EL (cell line): ENCODE measurements around the gene SHC3.
A peak's percentile ranks its signal among the peaks of the same experiment; 100 is the strongest.

Experiments used
- DNase-seq: peaks from one replicate; pipeline ENCODE4 v3.0.0-alpha.2; 2016

The SHC3 gene

DNA sequence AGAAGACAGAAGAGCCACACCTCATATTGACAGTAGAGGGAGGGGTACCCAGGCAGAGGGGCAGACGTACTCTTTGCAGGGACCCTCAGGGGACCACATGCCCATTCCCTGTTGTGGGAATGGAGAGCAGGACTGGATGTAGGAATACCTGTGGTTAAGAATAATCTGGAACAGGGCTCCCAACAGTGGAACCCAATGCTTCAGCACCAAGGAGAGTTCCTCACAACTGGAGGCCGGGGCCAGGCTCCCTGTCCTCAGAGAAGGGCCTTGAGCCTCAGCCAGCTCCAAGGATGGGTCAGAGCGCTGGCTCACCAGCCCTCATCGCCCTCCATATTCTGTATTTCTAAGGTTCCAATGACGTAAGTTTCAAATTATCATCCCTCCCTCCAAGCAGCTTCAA, 7.4 kb upstream of the SHC3 start:
- DNase-seq, result peak; percentile 15

DNA sequence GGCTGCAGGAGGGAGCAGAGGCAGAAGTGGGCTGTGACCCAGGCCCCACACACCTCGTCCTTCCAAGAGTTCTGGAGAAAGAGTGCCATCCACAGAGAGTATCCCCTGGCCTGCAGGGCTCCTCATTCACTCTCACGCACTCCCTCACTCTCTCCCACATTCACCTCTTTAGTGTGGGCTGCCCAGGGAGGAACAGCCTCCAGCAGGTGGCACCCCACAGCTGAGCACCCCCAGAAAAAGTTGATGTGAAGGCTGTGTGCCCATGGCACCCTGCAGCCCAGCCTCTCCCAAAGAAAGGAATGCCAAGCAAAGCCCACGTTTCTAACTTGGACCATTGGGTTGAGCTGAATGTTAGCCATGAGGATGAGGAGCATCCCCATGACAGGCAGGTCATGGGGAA, 4.5 kb upstream of the SHC3 start:
- DNase-seq, result no peak

DNA sequence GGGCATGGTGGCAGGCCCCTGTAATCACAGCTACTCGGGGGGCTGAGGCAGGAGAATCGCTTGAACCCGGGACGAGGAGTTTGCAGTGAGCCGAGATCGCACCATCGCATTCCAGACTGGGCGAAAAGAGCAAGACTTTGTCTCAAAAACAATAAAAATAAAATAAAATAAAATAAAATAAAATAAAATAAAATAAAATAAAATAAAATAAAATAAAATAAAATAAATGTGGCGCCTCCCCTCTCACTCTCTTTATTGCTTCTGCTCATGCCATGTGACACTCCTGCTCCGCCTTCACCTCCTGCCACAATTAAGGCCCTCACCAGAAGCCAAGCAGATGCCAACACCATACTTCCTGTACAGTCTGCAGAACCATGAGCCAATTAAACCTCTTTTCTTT, 3.8 kb upstream of the SHC3 start:
- no peak for DNase-seq

DNA sequence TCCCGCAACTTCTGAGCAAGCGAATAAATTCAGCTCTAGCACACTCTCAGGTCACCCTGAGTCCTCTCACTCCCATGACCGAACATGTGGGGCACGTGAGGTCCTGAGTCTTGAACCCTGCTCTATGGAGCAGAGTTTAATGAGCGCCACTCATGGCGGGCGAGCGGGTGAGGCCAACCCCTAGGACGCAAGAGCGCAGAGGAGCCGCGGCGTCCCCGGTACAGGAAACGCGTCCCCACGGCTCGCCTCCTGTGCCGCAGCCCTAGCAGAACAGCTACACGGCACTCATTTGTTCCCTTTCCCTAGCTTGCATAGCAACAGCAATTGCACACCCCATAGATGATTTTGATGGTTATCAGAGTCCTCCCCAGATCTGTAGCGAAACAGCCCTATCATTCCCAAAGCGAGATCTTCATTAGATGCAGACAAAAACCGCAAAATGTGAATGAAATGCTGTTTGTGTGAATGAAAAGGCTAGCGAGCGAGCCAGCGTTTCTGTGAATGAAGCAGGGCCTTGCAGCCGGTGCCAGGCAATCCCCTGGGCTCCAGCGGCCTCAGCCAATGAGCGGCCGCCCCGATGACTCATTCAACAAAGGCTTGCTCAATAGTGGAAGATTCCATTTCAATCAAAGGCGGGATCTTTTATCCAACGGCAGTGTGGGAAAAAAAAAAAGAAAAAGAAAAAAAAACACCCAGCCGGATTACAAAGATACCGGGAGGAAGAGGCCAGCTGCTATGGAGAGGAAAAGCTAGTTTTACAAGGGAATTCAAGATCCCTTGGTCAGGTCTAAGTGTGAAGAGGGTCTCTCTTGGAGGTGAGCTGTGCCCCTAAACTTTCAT, 1.5 kb upstream of the SHC3 start:
- peak; percentile 95 for DNase-seq

- DNase-seq, result peak; percentile 18
These were observed 899 bp upstream of the SHC3 start for GRCh38 chr9:89179540-89179894.

DNA sequence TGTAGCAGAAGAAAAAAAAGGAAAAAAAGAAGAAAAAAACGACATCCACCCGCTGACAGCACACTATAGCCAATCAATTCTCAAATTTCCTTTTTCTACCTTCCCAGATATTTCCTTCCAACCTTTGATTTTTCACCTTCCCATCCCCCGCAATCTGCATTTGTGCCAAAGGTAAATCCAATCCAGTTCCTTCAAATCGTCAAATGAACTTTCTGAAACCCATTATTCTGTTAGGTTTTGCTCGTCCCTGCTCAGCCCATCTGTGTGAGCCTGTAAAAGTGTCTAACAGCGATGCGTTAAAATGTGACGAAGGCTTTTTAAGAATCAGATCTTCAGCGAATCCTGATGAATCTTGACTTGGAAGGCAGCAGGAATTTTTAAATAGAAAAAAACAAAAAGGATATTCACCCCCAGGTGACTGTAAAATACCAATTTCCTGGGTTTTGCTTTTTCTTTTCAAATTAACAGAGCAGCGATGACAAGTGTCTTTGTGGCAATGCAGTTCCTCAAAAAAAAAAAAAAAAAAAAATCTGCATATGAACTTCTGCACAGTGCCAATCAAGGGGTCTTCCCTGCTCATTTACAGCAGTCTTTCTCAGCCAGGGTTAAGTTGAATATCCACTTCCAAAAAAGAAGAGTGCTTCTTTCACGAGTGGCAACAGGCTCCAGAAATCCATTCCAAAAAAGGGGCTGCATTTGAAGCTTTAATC, 367 bp upstream of the SHC3 start:
- no peak for DNase-seq

GRCh38 chr9:89177012-89177943, 1.3 kb downstream of the SHC3 start:
- no peak for DNase-seq

- DNase-seq, result no peak
These were observed 2.8 kb downstream of the SHC3 start for GRCh38 chr9:89175828-89176261.

DNA sequence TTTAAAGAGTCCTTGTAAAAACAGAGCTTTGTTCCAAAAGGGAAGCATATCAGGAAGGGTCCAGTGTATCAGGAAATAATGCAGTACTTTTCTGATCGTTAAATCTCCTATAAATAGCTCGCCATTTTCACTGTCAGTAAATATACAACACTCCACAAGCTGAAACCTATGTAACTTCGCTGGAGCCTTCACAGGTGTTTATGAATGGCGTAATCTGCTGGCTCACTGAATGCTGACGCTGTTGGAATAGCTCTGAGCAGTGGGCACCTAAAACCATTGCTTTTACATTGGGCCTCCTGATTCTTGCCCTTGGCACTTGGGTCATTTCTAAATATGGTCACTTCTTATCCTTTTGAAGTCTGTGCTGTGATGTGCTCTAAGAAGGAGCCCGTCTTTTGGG, 4.3 kb downstream of the SHC3 start:
- DNase-seq, result no peak

GRCh38 chr9:89173072-89173471, 5.5 kb downstream of the SHC3 start:
- no peak for DNase-seq

DNA sequence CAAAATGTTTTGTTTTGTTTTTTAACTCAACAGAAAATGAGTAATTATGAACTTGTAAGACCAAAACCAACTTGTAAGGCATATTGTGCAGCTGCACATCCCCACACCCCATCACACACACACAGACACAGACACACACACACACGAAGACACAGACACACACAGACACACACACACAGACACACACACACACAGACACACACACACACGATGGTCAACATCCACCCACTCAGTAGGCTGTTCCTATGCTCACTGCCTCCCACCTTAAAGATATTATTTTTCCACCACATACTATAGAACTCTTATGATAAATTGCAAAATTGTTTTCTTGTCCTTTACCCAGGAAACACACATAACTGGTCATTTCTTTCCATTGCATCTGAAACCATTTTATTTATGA, 6.2 kb downstream of the SHC3 start:
- no peak for DNase-seq

DNA sequence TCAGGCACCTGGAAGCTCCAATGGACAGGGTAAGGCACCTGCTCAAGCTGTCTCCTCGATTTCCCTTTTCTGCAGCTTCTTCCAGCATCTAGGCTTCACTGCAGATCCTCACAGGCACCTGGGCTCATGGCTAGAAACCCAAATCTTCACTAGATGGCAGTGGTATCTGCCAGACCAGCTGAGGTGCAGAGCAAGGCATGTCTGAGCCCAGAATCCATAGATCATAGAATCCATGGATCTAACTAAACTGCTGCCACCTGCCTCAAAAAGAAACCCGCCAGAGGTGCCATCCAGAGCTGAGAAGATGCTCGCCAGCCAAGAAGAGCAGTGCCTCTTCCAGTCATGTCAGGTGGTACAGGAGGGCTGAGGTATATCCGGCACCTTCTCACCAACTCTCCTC, 6.9 kb downstream of the SHC3 start:
- DNase-seq, result no peak

DNA sequence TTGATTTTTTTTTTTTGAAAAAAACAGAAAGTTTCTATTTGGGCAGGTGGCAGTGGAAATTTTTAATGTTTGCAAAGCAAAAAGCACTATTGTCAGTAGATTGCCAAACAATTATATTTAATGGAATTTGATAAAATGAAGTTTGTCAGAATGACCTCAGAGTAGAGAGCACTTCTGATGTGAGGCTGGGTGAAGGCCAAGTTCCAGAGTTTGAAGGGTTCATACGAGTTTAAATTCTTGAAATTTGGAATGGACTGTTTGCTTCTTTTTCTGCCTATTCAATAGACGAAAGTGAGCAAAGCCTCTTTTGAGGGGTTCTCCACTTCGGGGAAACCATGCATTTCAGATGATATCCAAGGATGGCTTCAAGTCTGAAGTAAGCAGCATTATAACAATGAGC, 7.4 kb downstream of the SHC3 start:
- DNase-seq, result no peak

DNA sequence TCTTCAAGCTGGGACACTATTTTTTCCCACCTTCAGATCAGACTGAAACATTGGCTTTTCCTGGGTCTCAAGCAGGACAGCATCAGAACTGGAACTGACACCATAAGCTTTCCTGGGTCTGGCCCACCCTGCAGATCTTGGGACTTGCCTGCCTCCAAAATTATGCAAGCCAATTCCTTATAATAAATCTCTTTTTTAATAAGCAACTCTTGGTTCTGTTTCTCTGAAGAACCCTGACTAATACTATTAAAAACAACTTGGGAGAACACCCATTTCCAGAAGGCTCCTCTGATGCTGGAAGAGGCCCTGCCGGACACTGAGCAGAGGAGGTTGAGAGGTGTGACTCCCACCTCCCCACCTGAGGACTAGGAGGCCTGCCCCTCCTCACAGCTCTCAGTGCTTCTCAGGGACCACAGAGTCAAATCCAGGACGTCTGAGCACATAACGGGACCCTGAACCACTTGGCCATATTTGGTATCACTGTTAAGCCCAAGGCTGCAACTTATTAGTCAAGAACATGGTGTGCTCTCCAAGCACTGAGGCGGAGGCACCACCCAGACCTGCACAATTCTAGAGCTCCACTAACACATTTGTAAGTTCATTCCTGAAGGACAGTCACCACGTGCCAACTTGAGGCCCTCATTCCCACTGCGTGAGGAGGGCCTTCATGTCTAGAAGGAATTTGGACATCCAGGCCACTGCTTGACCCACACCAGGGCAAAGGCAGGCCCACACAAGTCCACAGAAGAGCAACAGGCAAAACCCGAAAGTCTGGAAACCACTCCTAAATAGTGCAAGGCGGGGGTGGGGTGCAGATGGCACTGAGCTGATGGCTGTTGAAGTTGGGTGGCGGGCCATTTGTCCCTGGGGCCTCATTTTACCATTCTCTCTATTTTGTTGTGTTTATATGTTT, 9.5 kb downstream of the SHC3 start:
- no peak for DNase-seq

DNA sequence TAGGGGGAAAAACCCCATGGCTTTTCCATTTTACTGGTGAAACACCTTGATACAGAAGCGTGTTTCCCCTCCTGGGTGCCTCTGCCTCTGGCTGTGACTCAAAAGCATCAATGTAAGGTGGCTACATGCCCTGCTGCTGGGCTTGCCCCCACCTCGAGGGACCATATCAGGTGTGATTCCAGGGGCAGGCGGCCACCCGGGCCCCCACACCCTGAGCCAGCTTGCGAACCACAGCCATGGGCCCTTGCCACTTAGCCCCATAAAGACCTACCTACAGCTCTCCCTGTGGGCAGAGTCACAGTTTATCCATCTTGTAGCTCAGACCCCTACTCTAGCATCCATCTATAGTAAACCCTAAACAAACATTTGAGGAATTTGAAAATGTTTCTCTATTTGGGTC, 10.8 kb downstream of the SHC3 start:
- no peak for DNase-seq

DNA sequence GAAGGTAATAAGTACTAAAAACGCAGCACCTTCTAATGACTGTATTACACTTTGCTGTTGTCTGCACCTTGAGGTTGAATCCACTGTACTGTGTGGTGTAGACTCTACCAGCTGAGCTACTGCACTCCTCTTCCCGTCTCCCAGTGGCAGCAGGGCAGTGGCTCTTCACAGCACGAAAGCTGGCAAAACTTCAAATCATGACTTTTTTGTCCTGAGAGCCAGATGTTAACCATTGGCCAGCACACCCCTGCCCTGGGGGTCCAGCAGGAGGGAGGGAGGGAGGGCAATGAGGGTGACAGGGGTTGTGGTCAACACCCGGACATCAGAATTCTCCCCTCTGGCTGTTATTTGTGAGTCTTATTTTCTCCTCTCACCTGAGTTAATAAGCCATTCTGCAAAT, 11.8 kb downstream of the SHC3 start:
- no peak for DNase-seq

GRCh38 chr9:89165880-89166279, 12.7 kb downstream of the SHC3 start:
- DNase-seq, result no peak

DNA sequence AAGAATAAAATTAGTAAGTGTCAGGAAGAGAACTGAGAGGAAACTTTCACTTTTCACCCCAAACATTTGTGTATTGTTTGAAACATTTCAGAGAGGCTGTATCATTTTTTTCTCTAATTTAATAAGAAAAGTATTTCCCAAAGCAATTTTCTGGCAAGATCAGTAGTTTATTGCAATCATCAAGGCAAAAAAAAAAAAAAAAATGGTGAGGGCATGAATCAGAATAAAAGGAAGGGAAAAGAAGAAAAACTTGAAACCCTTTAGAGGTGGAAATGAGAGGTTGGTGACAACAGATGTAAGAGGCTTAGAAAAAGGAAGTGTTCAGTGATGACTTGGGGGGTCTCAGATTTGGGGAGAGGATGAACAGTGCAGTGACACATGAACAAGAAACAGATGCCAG, 13.3 kb downstream of the SHC3 start:
- DNase-seq, result no peak

DNA sequence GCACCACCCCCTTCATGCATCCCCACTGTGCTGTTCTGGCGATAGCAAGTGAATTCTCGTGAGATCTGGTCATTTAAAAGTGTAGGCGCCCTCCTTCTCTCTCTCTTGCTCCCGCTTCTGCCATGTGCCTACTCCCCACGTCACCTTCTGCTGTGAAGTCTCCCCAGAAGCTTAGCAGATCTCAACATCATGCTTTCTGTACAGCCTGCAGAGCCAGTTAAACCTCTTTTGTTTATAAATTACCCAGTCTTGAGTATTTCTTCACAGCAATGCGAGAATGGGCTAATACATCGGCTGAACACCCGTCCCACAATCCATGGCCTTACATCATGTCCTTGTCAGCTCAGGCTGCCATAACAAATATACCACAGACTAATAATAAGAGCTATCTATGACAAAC, 17.4 kb downstream of the SHC3 start:
- DNase-seq, result no peak

GRCh38 chr9:89160806-89161205, 17.8 kb downstream of the SHC3 start:
- no peak for DNase-seq

DNA sequence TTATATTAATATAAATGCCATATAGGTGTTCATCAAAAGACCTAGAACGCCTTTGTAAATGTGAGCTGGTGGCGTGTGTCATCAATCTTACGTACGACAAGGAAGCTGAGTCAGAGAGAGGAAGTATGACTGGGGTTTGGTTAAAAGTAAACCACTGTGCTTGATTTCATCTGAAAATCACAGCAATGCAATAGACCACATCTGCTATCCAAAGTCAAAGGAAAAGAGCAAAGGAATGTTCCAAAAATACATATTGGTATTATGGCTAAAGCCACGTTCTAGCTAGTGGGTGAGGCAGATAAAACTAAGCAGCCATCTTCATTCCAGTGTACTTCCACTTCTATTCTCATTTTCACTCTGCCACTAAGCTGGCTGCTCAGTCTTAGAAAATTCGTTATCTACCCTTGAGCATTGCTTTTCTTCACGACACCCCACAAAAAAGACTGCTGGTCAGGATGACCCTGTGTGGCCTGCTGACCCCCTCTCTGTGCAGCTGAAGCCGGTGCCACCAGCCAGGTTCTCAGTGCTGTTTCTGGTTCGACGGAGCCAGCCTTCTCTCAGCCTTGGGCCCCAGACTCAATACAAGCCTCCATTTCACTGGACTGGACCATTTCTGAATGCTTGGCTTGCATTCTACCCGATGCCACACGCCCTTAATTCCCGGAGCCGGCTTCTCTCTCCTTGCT, 23.8 kb downstream of the SHC3 start:
- DNase-seq, result peak; percentile 86

- peak; percentile 3 for DNase-seq
These were observed 24.4 kb downstream of the SHC3 start for GRCh38 chr9:89154218-89154617.
